ENCODE measurements around the gene NISCH. TPM values are rescaled to one million over a fixed set of nuclear protein-coding genes. Genes with fewer than 3 reads are reported as not detected.

Gene NISCH
- total RNA-seq, 3 donors from 2014 or later (not counting 1 experiment from before 2014, with no cell fraction given), result 162 to 191 (median 175) TPM

- Mint-ChIP-seq H3K36me3 (no peaks in the 10 kb centered on the region), H3K27ac (no peak overlapping the region), H3K4me1 (peaks cover 0 to 1% of the 10 kb centered on the region in 2 donors), H3K27me3 (ENCODE audit: low read depth in 2 of 2) (no peaks in the 10 kb centered on the region), H3K9me3 (no peaks in the 10 kb centered on the region), H3K4me3 (no peak overlapping the region)
- TF ChIP-seq CTCF (IDR thresholded peaks at IDR 0.05), result no peak
- Histone ChIP-seq H3K9me3 (ENCODE audit: control insufficient read depth, insufficient read depth, low read length) (no peaks in the 10 kb centered on the region), H3K4me1 (ENCODE audit: control insufficient read depth, insufficient read depth, low read length) (peaks cover 2% of the 10 kb centered on the region), H3K27ac (ENCODE audit: low read length) (no peak overlapping the region), H3K4me3 (ENCODE audit: low read length) (no peak overlapping the region), H3K36me3 (ENCODE audit: control insufficient read depth, insufficient read depth, low read length) (no peaks in the 10 kb centered on the region), H3K27me3 (ENCODE audit: control insufficient read depth, insufficient read depth, low read length) (no peaks in the 10 kb centered on the region)
- WGBS (ENCODE audit: insufficient coverage), result 97% methylated on average over 14 of the region's 14 CpGs
- intact Hi-C loops (cut with micrococcal nuclease), result no loop called here
- ATAC-seq (no peak), DNase-seq (no peak)
These were observed 71.8 kb downstream of the NISCH start for GRCh38 chr3:52527039-52527731.

- Histone ChIP-seq H3K36me3 (ENCODE audit: control insufficient read depth, insufficient read depth, low read length) (no peaks in the 10 kb centered on the region), H3K27me3 (ENCODE audit: control insufficient read depth, insufficient read depth, low read length) (no peaks in the 10 kb centered on the region), H3K9me3 (ENCODE audit: control insufficient read depth, insufficient read depth, low read length) (no peaks in the 10 kb centered on the region), H3K27ac (ENCODE audit: low read length) (no peak overlapping the region), H3K4me1 (ENCODE audit: control insufficient read depth, insufficient read depth, low read length) (peaks cover 10% of the 10 kb centered on the region), H3K4me3 (ENCODE audit: low read length) (no peak overlapping the region)
- H3K36me3 Mint-ChIP-seq, result no peaks in the 10 kb centered on the region
- intact Hi-C loops (cut with micrococcal nuclease), result no loop called here
- ATAC-seq (no peak), DNase-seq (no peak)
- 94% methylated on average over 17 of the region's 18 CpGs for WGBS (ENCODE audit: insufficient coverage)
- no peak overlapping the region for H3K4me3 Mint-ChIP-seq
- H3K27me3 Mint-ChIP-seq (ENCODE audit: low read depth in 2 of 2), result no peaks in the 10 kb centered on the region
- H3K4me1 Mint-ChIP-seq, result peaks cover 0 to 8% of the 10 kb centered on the region in 2 donors
- TF ChIP-seq CTCF (IDR thresholded peaks at IDR 0.05), result no peak
- no peak overlapping the region for H3K27ac Mint-ChIP-seq
- H3K9me3 Mint-ChIP-seq, result no peaks in the 10 kb centered on the region
These were observed 72.6 kb downstream of the NISCH start for GRCh38 chr3:52527732-52528585.

GRCh38 chr3:52528586-52529375 is 73.4 kb downstream of the NISCH start:
- Mint-ChIP-seq H3K27ac (no peak overlapping the region), H3K27me3 (ENCODE audit: low read depth in 2 of 2) (no peaks in the 10 kb centered on the region), H3K4me3 (no peak overlapping the region), H3K36me3 (no peaks in the 10 kb centered on the region), H3K9me3 (no peaks in the 10 kb centered on the region), H3K4me1 (peaks cover 0 to 8% of the 10 kb centered on the region in 2 donors)
- H3K27ac ChIP-seq (ENCODE audit: low read length), result no peak overlapping the region
- H3K4me3 ChIP-seq (ENCODE audit: low read length), result no peak overlapping the region
- no peaks in the 10 kb centered on the region for H3K36me3 ChIP-seq (ENCODE audit: control insufficient read depth, insufficient read depth, low read length)
- ATAC-seq (no peak), DNase-seq (no peak)
- WGBS (ENCODE audit: insufficient coverage), result 97% methylated on average over 25 of the region's 25 CpGs
- TF ChIP-seq CTCF (IDR thresholded peaks at IDR 0.05), result no peak
- H3K9me3 ChIP-seq (ENCODE audit: control insufficient read depth, insufficient read depth, low read length), result no peaks in the 10 kb centered on the region
- H3K4me1 ChIP-seq (ENCODE audit: control insufficient read depth, insufficient read depth, low read length), result peaks cover 11% of the 10 kb centered on the region
- no peaks in the 10 kb centered on the region for H3K27me3 ChIP-seq (ENCODE audit: control insufficient read depth, insufficient read depth, low read length)
- intact Hi-C loops (cut with micrococcal nuclease), result no loop called here

Measured in natural killer cell (primary cell).